ENCODE results near the gene HSD3B7.

GRCh38 chr16:30987581-30988190 is 2.7 kb downstream of the HSD3B7 start:
- no peak for TF ChIP-seq POLR2A (IDR thresholded peaks at IDR 0.05; ENCODE audit: low read depth, low read length)
- no peak for TF ChIP-seq TAF1 (IDR thresholded peaks at IDR 0.05; ENCODE audit: borderline replicate concordance, low read depth, low read length)
- no peak for TF ChIP-seq POLR2AphosphoS5 (IDR thresholded peaks at IDR 0.05; ENCODE audit: low read depth, low read length)
